LoVo (cell line): Measurements from ENCODE around the gene EIF4ENIF1.
"Not testable (repeated sequence)": the region's sequence is repeated elsewhere in the genome, so short reads cannot be mapped to it uniquely, and the experiment has no call there.

ENCODE experiments used
- DNase-seq: peaks from one replicate; pipeline ENCODE4 v3.0.0-alpha.2; 2016; ENCODE audit warnings: low spot score

Gene EIF4ENIF1

GRCh38 chr22:31441652-31442051 lies 48.0 kb downstream of the EIF4ENIF1 start:
- DNase-seq, result no peak

DNA sequence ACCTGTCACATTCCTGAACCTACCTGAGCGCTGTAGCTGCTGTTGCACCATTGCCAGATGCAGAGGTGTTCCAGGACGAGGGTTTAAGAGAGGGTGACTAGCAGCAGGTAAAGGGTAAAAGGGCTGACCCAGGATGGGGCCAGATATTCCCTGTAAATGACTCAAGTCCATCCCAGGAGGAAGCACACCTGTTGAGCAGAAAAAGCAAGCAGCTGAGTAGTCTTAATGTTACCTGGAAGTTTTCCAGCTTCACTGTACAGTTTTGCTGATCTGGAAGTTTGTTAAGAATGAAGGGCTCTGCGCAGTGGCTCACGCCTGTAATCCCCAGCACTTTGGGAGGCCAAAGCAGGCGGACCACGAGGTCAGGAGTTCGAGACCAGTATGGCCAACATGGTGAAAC lies 49.0 kb downstream of the EIF4ENIF1 start:
- DNase-seq, result no peak

- DNase-seq, result no peak
These were observed 49.8 kb downstream of the EIF4ENIF1 start for GRCh38 chr22:31439808-31440207.

DNA sequence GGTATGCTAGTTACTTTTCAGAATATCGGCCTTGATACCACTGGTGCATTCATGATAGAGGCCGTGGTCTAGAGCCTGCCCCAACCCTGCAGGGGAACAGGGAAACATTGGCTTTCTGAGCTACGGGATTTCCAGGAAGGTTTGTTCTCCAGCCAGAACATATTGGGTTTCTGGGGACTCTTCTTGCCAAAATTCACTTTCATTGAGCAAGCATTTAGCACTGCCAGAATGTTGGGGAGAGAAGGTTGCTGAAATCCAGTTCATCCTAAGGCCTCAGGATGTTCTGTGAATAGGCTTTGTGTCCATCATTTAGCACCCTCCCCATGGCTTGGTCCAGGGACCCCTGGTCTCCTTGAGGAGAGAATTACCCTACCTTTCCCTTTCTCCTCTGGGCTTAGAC lies 53.5 kb downstream of the EIF4ENIF1 start:
- no peak for DNase-seq

DNA sequence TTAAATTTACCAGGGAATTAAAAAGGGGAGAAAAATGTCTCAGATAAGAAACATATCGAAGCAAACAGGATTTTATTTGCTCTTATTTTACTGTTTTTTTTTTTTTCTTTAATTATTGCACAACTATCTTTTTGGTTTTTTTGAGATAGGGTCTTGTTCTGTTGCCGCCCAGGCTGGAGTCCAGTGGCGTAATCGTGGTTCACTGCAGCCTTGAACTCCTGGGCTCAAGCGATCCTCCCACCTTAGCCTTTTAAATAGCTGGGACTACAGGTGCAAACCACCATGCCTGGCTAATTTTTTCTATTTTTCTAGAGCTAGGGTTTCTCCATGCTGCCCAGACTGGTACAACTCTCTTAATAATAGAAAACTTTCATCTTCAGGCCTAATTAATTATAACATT lies 57.7 kb downstream of the EIF4ENIF1 start:
- no peak for DNase-seq

DNA sequence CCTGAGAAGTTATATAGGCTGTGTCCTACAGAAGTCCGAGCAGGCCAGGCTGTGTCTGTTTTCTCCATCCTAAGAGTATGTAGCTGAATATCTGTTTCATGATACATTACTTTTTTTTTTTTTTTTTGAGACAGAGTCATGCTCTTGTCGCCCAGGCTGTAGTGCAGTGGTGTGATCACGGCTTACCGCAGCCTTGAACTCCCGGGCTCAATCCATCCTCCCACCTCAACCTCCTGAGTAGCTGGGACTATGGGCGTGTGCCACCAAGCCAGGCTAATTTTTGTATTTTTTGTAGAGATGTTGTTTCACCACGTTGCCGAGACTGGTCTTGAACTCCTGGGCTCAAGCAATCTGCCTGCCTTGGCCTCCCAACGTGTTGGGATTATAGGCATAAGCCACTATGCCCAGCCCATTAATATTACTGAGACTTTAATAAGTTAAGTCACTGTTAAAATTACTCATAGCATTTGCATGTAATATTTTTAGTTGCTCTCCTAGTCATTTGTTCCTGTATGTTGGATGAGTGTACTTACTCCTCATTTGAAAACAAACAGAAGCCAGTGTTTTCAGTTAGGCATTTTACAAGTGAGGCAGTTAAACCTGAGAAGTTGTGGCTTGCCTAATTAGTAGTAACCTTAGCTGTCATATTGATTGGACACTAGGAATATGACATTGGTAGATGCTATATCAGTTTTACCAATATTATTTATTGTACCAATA lies 64.2 kb downstream of the EIF4ENIF1 start:
- no peak for DNase-seq

DNA sequence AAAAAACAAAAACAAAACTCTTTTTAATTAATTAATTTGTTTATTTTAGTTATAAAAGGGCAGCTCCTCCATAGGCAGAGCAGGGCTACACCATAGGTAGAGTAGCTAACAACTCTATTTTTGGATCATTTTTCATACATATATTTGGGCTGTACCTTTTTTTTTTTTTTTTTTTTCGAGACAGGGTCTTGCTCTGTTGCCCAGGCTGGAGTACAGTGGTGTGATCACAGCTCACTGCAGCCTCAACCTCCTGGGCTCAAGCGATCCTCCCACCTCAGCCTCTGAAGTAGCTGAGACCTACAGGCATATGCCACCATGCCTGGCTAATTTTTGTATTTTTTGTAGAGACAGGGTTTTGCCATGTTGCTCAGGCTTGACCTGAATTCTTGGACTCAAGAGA lies 87.3 kb downstream of the EIF4ENIF1 start:
- DNase-seq, result not testable (repeated sequence)

DNA sequence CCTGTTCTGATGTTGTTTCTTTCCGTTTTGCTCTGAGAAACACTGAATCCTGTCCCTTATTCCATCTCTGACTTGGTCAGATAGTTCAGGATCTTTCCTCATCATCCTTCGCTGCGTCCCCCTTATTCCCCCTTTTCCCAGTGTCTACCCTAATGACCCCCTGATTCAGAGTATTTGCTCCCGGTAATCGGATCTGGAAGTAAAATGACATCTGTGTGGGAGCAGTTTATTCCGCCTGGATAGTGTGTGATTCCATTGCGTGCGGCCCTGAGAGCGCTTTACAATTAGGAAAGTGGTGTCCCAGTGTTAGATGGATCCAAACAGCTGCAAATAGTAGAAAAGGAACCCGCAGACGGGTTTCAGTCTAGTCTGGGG lies 89.6 kb downstream of the EIF4ENIF1 start:
- no peak for DNase-seq

DNA sequence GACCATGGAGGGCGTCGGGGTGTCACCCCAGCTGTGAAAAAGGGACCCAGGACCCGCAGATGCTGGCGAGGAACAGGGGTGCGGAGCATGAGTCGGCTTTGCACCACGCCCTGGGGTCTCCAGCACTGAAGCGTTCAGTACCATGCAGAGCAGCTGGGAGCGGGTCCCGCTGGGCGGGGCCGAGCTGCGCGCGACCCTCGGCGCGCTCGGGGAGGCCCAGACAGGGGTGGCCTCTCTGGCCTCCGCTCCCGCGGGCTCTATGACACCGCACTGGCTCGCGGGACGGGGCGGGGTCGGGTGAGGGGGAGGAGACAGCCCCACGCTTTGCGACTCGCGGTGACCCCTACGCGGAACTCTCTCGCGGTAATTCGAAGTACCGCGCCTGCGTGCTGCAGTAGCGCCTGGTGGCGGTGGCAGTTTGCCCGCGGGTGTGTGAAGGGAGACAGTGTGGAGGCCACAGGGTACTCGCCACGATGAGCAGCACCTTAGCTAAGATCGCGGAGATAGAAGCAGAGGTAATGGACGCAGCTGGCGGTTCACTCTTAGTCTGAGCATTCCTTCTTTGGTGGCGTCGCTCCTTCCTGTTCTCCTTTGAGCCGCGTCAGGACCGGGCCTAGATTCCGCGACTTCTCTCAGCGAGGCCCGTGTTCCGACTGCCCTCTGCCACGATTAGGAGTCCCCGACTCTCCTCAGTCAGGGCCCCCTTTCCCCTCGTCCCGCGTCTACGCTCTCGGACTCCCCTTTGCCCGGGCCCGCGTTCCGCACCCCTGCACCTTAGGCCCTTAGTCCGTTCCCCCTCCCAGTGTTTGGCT lies 90.2 kb downstream of the EIF4ENIF1 start, which contains the start of gene DRG1:
DRG1 (plus strand) TSS at position 394 of the 812 bp plus-strand sequence; CDS start at position 474, 80 bp downstream.
- DNase-seq, result peak; percentile 98

DNA sequence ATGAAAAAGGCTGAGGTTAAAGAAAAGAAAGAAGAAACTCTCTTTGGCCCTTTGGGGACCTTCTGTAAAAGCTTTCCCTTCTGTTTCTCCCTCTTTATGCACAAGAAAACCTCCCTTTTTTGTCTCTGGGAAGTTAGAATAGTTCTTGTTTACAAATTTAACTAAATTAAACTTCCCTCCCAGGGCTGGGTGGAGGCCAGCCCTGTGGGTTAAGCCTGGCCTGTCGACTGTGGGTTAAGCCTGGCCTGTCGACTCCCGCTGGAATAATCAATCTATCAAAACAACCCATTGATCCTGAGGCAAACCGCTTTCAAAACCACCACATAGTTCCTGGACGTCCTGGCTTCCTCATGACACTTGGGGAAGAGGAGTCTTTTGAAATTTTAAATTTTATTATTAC lies 91.4 kb downstream of the EIF4ENIF1 start:
- no peak for DNase-seq

- DNase-seq, result no peak
These were observed 95.3 kb downstream of the EIF4ENIF1 start for GRCh38 chr22:31394326-31394725.

DNA sequence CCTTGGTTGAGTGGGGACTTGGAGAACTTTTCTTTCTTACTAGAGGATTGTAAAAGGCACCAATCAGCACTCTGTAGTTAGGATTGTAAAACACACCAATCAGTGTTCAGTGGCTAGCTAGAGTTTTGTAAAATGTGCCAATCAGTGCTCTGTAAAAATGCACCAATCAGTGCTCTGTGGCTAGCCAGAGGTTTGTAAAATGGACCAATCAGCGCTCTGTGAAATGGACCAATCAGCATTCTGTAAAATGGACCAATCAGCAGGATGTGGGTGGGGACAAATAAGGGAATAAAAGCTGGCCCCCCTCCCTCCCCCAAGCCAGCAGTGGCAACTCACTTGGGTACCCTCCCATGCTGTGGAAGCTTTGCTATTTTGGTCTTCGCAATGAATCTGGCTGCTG lies 95.7 kb downstream of the EIF4ENIF1 start:
- DNase-seq, result no peak
